Sigmoid colon (tissue), 7 donors: ENCODE data around the gene USP33. TPM values are rescaled to one million over a fixed set of nuclear protein-coding genes. Genes with fewer than 3 reads are reported as not detected.
"Not testable (repeated sequence)": the region's sequence is repeated elsewhere in the genome, so short reads cannot be mapped to it uniquely, and the experiment has no call there.

Experiments
- DNase-seq: peaks from one replicate; pipeline ENCODE4 v3.0.0-alpha.2; 2019
- H3K27ac ChIP-seq, 4 donors: fragments of 200-600 bp; sonication (generic); one replicate each; pipeline ENCODE4 v1.5.1; 2016 to 2019; ENCODE audit warnings: mild to moderate bottlenecking in 1 of 4
- H3K27me3 ChIP-seq, 3 donors: fragments of 200-600 bp; sonication (generic); one replicate each; pipeline ENCODE4 v1.5.1; 2019; ENCODE audit warnings: mild to moderate bottlenecking in 1 of 3
- H3K36me3 ChIP-seq, 4 donors: fragments of 200-600 bp; sonication (generic); one replicate each; pipeline ENCODE4 v1.5.1; 2016 to 2019
- H3K4me1 ChIP-seq, 4 donors: fragments of 200-600 bp; sonication (generic); one replicate each; pipeline ENCODE4 v1.5.1; 2017 to 2019
- H3K4me3 ChIP-seq, 4 donors: fragments of 200-600 bp; sonication (generic); one replicate each; pipeline ENCODE4 v1.5.1; 2017 to 2019; ENCODE audit warnings: mild to moderate bottlenecking in 2 of 4, moderate library complexity in 1 of 4
- H3K9me3 ChIP-seq, 4 donors: fragments of 200-600 bp in 3 of 4; sonication (generic) in 3 of 4; one replicate each; pipeline versions ENCODE4 v1.5.1 to v1.6.1; 2013 to 2019
- CTCF ChIP-seq, 4 experiments: fragments of 450-650 bp in 3 of 4; fragments of 200-600 bp in 1 of 4; IDR thresholded peaks; one replicate each; pipeline ENCODE4 v1.5.1; 2016 to 2019; ENCODE audit warnings: antibody characterized with exemption in 4 of 4, mild to moderate bottlenecking in 3 of 4, moderate library complexity in 2 of 4
- EP300 ChIP-seq, 4 donors: sonication (generic); formaldehyde crosslinking; IDR thresholded peaks; one replicate each; pipeline ENCODE4 v1.6.1; 2017; ENCODE audit warnings: antibody characterized with exemption in 4 of 4
- POLR2A ChIP-seq, 2 donors: fragments of 450-650 bp; IDR thresholded peaks; one replicate each; pipeline ENCODE4 v1.6.1; 2016; ENCODE audit warnings: antibody characterized with exemption in 2 of 2, mild to moderate bottlenecking in 2 of 2, moderate library complexity in 2 of 2
- POLR2AphosphoS5 ChIP-seq, 4 donors: sonication (generic); formaldehyde crosslinking; IDR thresholded peaks; one replicate each; pipeline ENCODE4 v1.6.1; 2017; ENCODE audit warnings: antibody characterized with exemption in 4 of 4
- WGBS, 2 donors: extraction: QIAGEN DNeasy Blood & Tissue Kit; methylation state at CpG; one replicate each; pipeline ENCODE4 v1.1.7; 2013; 5-methylcytosine and 5-hydroxymethylcytosine counted together
- intact Hi-C: fragments of 100-400 bp; cut with DNase I; formaldehyde crosslinking; loops from one replicate; pipeline ENCODE4 v1.15.1; 2023
- polyA plus RNA-seq, 3 donors: library from polyadenylated mRNA; stranded (reverse); fragments of 200-250 nt; gene quantifications; one replicate each; pipeline ENCODE4 v1.2.3, GENCODE V29; 2013
- total RNA-seq, 4 donors: library from RNA; depleted of rRNA; stranded (reverse); fragments of >200 nt; gene quantifications; one replicate each; pipeline ENCODE4 v1.1.0, GENCODE V29; 2016
- donor health status: healthy with polysubstance abuse.
- donor health status: Bipolar disorder and iron deficiency.
- donor health status: healthy.

The USP33 gene
- total and polyA plus RNA-seq, 7 donors: 23.4 to 81.6 (median 47.5) TPM

GRCh38 chr1:77757603-77758002 lies 2.0 kb downstream of the USP33 start:
- Histone ChIP-seq H3K27me3 (no peaks in the 10 kb centered on the region), H3K27ac (peak overlapping the region in 3 of 4 donors; percentile 90 to 96 (median 93)), H3K36me3 (no peaks in the 10 kb centered on the region), H3K4me3 (no peak overlapping the region), H3K9me3 (no peaks in the 10 kb centered on the region), H3K4me1 (peaks cover 0 to 36% (median 19%) of the 10 kb centered on the region in 4 donors)
- TF ChIP-seq POLR2AphosphoS5 (IDR thresholded peaks at IDR 0.05) (no peak), CTCF (IDR thresholded peaks at IDR 0.05) (no peak), POLR2A (IDR thresholded peaks at IDR 0.05) (no peak), EP300 (IDR thresholded peaks at IDR 0.05) (no peak)
- WGBS, 2 donors: 65 to 71% methylated on average over 2 of the region's 2 CpGs
- intact Hi-C loops: loop anchor here (5.0 kb wide), 1 partner anchor 75 kb away; the partner anchor contains the start of gene ZZZ3
- DNase-seq: no peak

GRCh38 chr1:77757066-77757584 lies 2.5 kb downstream of the USP33 start:
- no peaks in the 10 kb centered on the region for H3K27me3 ChIP-seq
- no peak for DNase-seq
- 39 to 58% methylated on average over 1 of the region's 1 CpG for WGBS, 2 donors
- H3K4me3 ChIP-seq: no peak overlapping the region
- intact Hi-C loops: loop anchor here (5.0 kb wide), 1 partner anchor 75 kb away; the partner anchor contains the start of gene ZZZ3
- no peaks in the 10 kb centered on the region for H3K9me3 ChIP-seq
- peak overlapping the region in 2 of 4 donors; percentile 90 to 96 for H3K27ac ChIP-seq
- no peaks in the 10 kb centered on the region for H3K36me3 ChIP-seq
- TF ChIP-seq POLR2A (IDR thresholded peaks at IDR 0.05) (no peak), EP300 (IDR thresholded peaks at IDR 0.05) (no peak), CTCF (IDR thresholded peaks at IDR 0.05) (no peak), POLR2AphosphoS5 (IDR thresholded peaks at IDR 0.05) (no peak)
- peaks cover 0 to 36% (median 19%) of the 10 kb centered on the region in 4 donors for H3K4me1 ChIP-seq

- DNase-seq: no peak
- H3K27me3 ChIP-seq: no peaks in the 10 kb centered on the region
- H3K36me3 ChIP-seq: no peaks in the 10 kb centered on the region
- intact Hi-C loops: loop anchor here (5.0 kb wide), 1 partner anchor 74 kb away; the partner anchor contains the start of gene ZZZ3
- TF ChIP-seq POLR2A (IDR thresholded peaks at IDR 0.05) (no peak), CTCF (IDR thresholded peaks at IDR 0.05) (no peak), POLR2AphosphoS5 (IDR thresholded peaks at IDR 0.05) (no peak), EP300 (IDR thresholded peaks at IDR 0.05) (no peak)
- no peak overlapping the region for H3K27ac ChIP-seq
- H3K4me3 ChIP-seq: no peak overlapping the region
- peaks cover 0 to 36% (median 19%) of the 10 kb centered on the region in 4 donors for H3K4me1 ChIP-seq
- no peaks in the 10 kb centered on the region for H3K9me3 ChIP-seq
- WGBS, 2 donors: 61 to 75% methylated on average over 1 of the region's 1 CpG
These were observed 3.4 kb downstream of the USP33 start for GRCh38 chr1:77756052-77756754.

GRCh38 chr1:77749489-77749888 lies 10.2 kb downstream of the USP33 start:
- intact Hi-C loops, DNase-seq, H3K27ac ChIP-seq, H3K9me3 ChIP-seq, H3K36me3 ChIP-seq, H3K4me3 ChIP-seq, H3K27me3 ChIP-seq: not testable (repeated sequence)
- peaks cover 0 to 14% (median 11%) of the 10 kb centered on the region in 4 donors for H3K4me1 ChIP-seq
- WGBS, 2 donors: 93% methylated on average over 4 of the region's 4 CpGs

GRCh38 chr1:77744576-77744975 lies 15.1 kb downstream of the USP33 start:
- peaks cover 0 to 10% (median 8%) of the 10 kb centered on the region in 4 donors for H3K4me1 ChIP-seq
- no peaks in the 10 kb centered on the region for H3K27me3 ChIP-seq
- H3K4me3 ChIP-seq: no peak overlapping the region
- intact Hi-C loops: no loop called here
- no peak for DNase-seq
- WGBS, 2 donors: 91 to 93% methylated on average over 7 of the region's 7 CpGs
- TF ChIP-seq EP300 (IDR thresholded peaks at IDR 0.05) (no peak), POLR2A (IDR thresholded peaks at IDR 0.05) (no peak), CTCF (IDR thresholded peaks at IDR 0.05) (no peak), POLR2AphosphoS5 (IDR thresholded peaks at IDR 0.05) (no peak)
- H3K9me3 ChIP-seq: no peaks in the 10 kb centered on the region
- no peaks in the 10 kb centered on the region for H3K36me3 ChIP-seq
- H3K27ac ChIP-seq: no peak overlapping the region
